WTC11 (cell line): ENCODE measurements around the gene OSTM1. TPM values are rescaled to one million over a fixed set of nuclear protein-coding genes. Genes with fewer than 3 reads are reported as not detected.

Experiments
- ATAC-seq: fragments of 200-7000 bp; cut with Tn5 transposase; 2 replicates; pipeline ENCODE4 v1.10.0; 2021; ENCODE audit warnings: mild to moderate bottlenecking, moderate library complexity
- CTCF ChIA-PET: fragments of 300-600 bp; sonication (Branson Sonifier 250); formaldehyde crosslinking; loops from one replicate; lab custom pipeline; 2021; ENCODE audit warnings: antibody characterized with exemption; lab: Charles Lee
- POLR2A ChIA-PET: fragments of 350-600 bp; sonication (Branson Sonifier 250); formaldehyde crosslinking; loops from one replicate; lab custom pipeline; 2021; ENCODE audit warnings: antibody characterized with exemption; lab: Charles Lee
- DNase-seq: peaks from one replicate; pipeline ENCODE4 v3.0.0; 2021; ENCODE audit warnings: low spot score
- H3K27ac Mint-ChIP-seq: 2 replicates; pipeline ENCODE4 v1.8.0; 2021; ENCODE audit warnings: mixed read lengths
- H3K27me3 Mint-ChIP-seq: 2 replicates; pipeline ENCODE4 v1.8.0; 2021; ENCODE audit warnings: low read depth, mild to moderate bottlenecking, moderate library complexity, mixed read lengths
- H3K36me3 Mint-ChIP-seq: 2 replicates; pipeline ENCODE4 v1.8.0; 2021; ENCODE audit warnings: mixed read lengths
- H3K4me1 Mint-ChIP-seq: 2 replicates; pipeline ENCODE4 v1.8.0; 2022; ENCODE audit warnings: mixed read lengths
- H3K4me3 Mint-ChIP-seq: 2 replicates; pipeline ENCODE4 v1.8.0; 2021; ENCODE audit warnings: mild to moderate bottlenecking, moderate library complexity, mixed read lengths
- H3K9me3 Mint-ChIP-seq: 2 replicates; pipeline ENCODE4 v1.8.0; 2021; ENCODE audit warnings: mixed read lengths
- CBFB ChIP-seq: sonication (generic); formaldehyde crosslinking; IDR thresholded peaks from 2 replicates; pipeline ENCODE4 v1.8.1; 2022; ENCODE audit warnings: mild to moderate bottlenecking, low read depth, missing genetic modification reagents
- CREB1 ChIP-seq: sonication (generic); formaldehyde crosslinking; IDR thresholded peaks from 2 replicates; pipeline ENCODE4 v1.8.0; 2023; ENCODE audit warnings: mild to moderate bottlenecking, missing genetic modification reagents
- ELF4 ChIP-seq: sonication (generic); formaldehyde crosslinking; IDR thresholded peaks from 2 replicates; pipeline ENCODE4 v1.8.1; 2022; ENCODE audit warnings: low read depth, mild to moderate bottlenecking, moderate library complexity, missing genetic modification reagents
- ESRRA ChIP-seq: sonication (generic); formaldehyde crosslinking; IDR thresholded peaks from 2 replicates; pipeline ENCODE4 v1.8.1; 2022; ENCODE audit warnings: mild to moderate bottlenecking, missing genetic modification reagents, borderline replicate concordance
- FOXP1 ChIP-seq: sonication (generic); formaldehyde crosslinking; IDR thresholded peaks from 2 replicates; pipeline ENCODE4 v1.8.0; 2022; ENCODE audit warnings: missing genetic modification reagents, mild to moderate bottlenecking, moderate library complexity, borderline replicate concordance
- GABPB1 ChIP-seq: sonication (generic); formaldehyde crosslinking; IDR thresholded peaks from 2 replicates; pipeline ENCODE4 v1.8.1; 2023; ENCODE audit warnings: mild to moderate bottlenecking, missing genetic modification reagents
- GTF2I ChIP-seq: fragments of 250-450 bp; sonication (Bioruptor Pico); conservative IDR thresholded peaks from 2 replicates; pipeline ENCODE4 v1.4.0; 2021; ENCODE audit warnings: mild to moderate bottlenecking
- KAT7 ChIP-seq: sonication (generic); formaldehyde crosslinking; IDR thresholded peaks from 2 replicates; pipeline ENCODE4 v1.8.1; 2023; ENCODE audit warnings: missing genetic modification reagents, mild to moderate bottlenecking, borderline replicate concordance
- MXD4 ChIP-seq: fragments of 250-450 bp; sonication (Bioruptor Pico); IDR thresholded peaks from 2 replicates; pipeline ENCODE4 v1.8.0; 2021; ENCODE audit warnings: mild to moderate bottlenecking, moderate library complexity, borderline replicate concordance
- NFE2L1 ChIP-seq: sonication (generic); formaldehyde crosslinking; IDR thresholded peaks from 2 replicates; pipeline ENCODE4 v1.8.1; 2023; ENCODE audit warnings: missing genetic modification reagents
- NR1H2 ChIP-seq: sonication (generic); formaldehyde crosslinking; IDR thresholded peaks from 2 replicates; pipeline ENCODE4 v1.9.0; 2021; ENCODE audit warnings: mild to moderate bottlenecking, moderate library complexity, missing genetic modification reagents
- NR2C2 ChIP-seq: sonication (generic); formaldehyde crosslinking; IDR thresholded peaks from 2 replicates; pipeline ENCODE4 v1.8.0; 2022; ENCODE audit warnings: mild to moderate bottlenecking, missing genetic modification reagents
- TP53 ChIP-seq: sonication (generic); formaldehyde crosslinking; IDR thresholded peaks from 2 replicates; pipeline ENCODE4 v1.8.1; 2023; ENCODE audit warnings: mild to moderate bottlenecking, missing genetic modification reagents
- ZNF121 ChIP-seq: sonication (generic); formaldehyde crosslinking; IDR thresholded peaks from 2 replicates; pipeline ENCODE4 v1.8.0; 2023; ENCODE audit warnings: missing genetic modification reagents
- ZNF263 ChIP-seq: sonication (generic); formaldehyde crosslinking; IDR thresholded peaks from 2 replicates; pipeline ENCODE4 v1.8.1; 2022; ENCODE audit warnings: low read depth, mild to moderate bottlenecking, moderate library complexity, missing genetic modification reagents
- ZNF423 ChIP-seq: fragments of 250-450 bp; sonication (Bioruptor Pico); IDR thresholded peaks from 2 replicates; pipeline ENCODE4 v2.1.2; 2022; ENCODE audit warnings: mild to moderate bottlenecking, moderate library complexity
- total RNA-seq: library from RNA; stranded (reverse); gene quantifications from 3 replicates; pipeline ENCODE4 v1.2.3, GENCODE V29; 2021
- TF ChIP-seq, protein P1 (sequence below): sonication (generic); formaldehyde crosslinking; IDR thresholded peaks from 2 replicates; pipeline ENCODE4 v1.8.0; 2022; ENCODE audit warnings: mild to moderate bottlenecking, missing genetic modification reagents
- TF ChIP-seq, protein P2 (sequence below): sonication (generic); formaldehyde crosslinking; IDR thresholded peaks from 2 replicates; pipeline ENCODE4 v1.8.0; 2023; ENCODE audit warnings: missing genetic modification reagents
- TF ChIP-seq, protein P3 (sequence below): sonication (generic); formaldehyde crosslinking; IDR thresholded peaks from 2 replicates; pipeline ENCODE4 v1.8.1; 2022; ENCODE audit warnings: low read depth, mild to moderate bottlenecking, moderate library complexity, missing genetic modification reagents, borderline replicate concordance
- TF ChIP-seq, protein P4 (sequence below): sonication (generic); formaldehyde crosslinking; IDR thresholded peaks from 2 replicates; pipeline ENCODE4 v1.8.1; 2022; ENCODE audit warnings: mild to moderate bottlenecking, moderate library complexity, missing genetic modification reagents
- TF ChIP-seq, protein P5 (sequence below): fragments of 200-600 bp; IDR thresholded peaks from 2 replicates; pipeline ENCODE4 v1.8.0; 2022; ENCODE audit warnings: antibody characterized with exemption

Gene OSTM1
- total RNA-seq, 1 experiment from 2014 or later: 34.1 TPM

DNA sequence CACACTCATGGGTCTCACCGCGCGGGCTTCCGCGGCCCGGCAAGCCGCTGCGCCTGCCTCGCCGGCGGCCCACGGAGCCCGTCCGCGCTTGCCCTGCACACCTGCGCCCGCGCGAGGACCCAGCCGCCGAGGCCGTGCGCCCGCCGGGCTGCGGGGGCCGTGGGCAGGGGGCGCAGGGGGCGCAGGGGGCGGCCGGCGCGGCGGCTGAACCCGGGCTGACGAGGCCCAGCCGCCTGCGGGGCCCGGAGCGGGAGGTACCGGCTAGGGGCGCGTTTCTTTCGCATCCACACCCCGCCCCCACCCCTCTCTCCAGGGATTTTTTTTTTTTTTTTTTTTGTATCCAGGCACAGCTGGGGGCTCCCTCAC lies 43.8 kb upstream of the OSTM1 start (continued):
- TF ChIP-seq FOXP1 (CRISPR knock-in tag): no peak
- TF ChIP-seq, protein P1, sequence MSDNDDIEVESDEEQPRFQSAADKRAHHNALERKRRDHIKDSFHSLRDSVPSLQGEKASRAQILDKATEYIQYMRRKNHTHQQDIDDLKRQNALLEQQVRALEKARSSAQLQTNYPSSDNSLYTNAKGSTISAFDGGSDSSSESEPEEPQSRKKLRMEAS (CRISPR knock-in tag): no peak
- no peak for TF ChIP-seq ZNF121 (CRISPR knock-in tag)
- no peak for TF ChIP-seq ZNF423 (CRISPR knock-in tag)
- TF ChIP-seq, protein P2, sequence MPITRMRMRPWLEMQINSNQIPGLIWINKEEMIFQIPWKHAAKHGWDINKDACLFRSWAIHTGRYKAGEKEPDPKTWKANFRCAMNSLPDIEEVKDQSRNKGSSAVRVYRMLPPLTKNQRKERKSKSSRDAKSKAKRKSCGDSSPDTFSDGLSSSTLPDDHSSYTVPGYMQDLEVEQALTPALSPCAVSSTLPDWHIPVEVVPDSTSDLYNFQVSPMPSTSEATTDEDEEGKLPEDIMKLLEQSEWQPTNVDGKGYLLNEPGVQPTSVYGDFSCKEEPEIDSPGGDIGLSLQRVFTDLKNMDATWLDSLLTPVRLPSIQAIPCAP: no peak
- TF ChIP-seq, protein P3, sequence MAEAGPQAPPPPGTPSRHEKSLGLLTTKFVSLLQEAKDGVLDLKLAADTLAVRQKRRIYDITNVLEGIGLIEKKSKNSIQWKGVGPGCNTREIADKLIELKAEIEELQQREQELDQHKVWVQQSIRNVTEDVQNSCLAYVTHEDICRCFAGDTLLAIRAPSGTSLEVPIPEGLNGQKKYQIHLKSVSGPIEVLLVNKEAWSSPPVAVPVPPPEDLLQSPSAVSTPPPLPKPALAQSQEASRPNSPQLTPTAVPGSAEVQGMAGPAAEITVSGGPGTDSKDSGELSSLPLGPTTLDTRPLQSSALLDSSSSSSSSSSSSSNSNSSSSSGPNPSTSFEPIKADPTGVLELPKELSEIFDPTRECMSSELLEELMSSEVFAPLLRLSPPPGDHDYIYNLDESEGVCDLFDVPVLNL (CRISPR knock-in tag): no peak
- TF ChIP-seq GABPB1: no peak
- no peak for TF ChIP-seq ELF4 (CRISPR knock-in tag)
- TF ChIP-seq, all 79 proteins: peak for 0

DNA sequence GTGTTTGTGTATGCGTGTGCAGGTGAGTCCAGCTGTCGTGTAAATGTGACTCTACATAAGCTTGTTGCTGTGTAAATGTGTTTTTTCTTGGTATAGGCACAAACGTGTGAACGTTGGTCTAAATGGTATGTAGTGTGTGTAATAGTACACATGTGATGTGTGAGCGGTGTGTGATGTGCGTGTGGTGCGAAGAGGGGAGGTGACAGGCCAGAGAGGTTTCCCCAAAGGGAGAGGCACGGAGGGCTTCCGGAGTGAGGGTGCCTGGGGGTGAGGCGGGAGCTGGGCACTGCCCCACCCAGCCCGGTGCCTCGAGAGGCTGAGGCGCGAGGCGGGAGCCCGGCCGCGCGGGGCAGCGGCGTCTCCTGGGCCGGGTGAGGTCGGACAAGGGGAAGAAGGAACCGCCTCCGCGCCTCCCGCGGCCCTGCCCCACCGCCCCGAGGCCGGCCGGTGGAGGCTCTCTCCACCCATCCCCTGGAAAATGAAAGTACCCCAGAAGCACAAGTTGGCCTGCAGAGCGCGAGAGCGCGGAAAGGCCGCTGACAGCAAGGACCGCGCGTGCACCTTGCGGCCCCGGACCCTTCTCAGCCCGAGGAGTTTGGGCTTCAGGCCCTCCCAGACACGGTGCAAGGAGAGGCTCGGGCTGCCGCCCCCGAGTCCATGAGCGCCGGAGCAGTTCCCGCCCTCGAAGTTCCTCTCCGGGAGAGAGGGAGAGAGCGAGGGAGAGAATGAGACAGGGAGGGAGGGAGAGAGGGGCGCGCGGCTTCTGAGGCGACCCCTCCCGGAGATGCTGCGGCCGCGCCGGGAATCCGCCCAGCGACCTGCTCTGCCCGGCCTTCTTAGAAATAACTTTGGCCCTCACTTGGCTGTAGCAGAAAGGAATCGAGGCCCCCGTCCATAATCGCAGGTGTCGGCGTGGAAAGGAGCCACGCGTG lies 43.2 kb upstream of the OSTM1 start:
- peaks cover 57% of the 10 kb centered on the region for H3K4me1 Mint-ChIP-seq
- no peaks in the 10 kb centered on the region for H3K36me3 Mint-ChIP-seq
- H3K9me3 Mint-ChIP-seq: no peaks in the 10 kb centered on the region
- ChIA-PET CTCF (interaction anchor here (1.2 to 1.8 kb wide), 2 partner anchors 51 to 58 kb away, joined by 3 to 6 read pairs; no protein-coding TSS in a partner anchor), POLR2A (no interaction called here)
- TF ChIP-seq, protein P4, sequence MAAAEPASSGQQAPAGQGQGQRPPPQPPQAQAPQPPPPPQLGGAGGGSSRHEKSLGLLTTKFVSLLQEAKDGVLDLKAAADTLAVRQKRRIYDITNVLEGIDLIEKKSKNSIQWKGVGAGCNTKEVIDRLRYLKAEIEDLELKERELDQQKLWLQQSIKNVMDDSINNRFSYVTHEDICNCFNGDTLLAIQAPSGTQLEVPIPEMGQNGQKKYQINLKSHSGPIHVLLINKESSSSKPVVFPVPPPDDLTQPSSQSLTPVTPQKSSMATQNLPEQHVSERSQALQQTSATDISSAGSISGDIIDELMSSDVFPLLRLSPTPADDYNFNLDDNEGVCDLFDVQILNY (CRISPR knock-in tag): 0 out of 2 replicates have a peak, but pooled peaks have one; percentile 39
- TF ChIP-seq CBFB (CRISPR knock-in tag) (no peak), NFE2L1 (CRISPR knock-in tag) (no peak)
- peak; percentile 33 for ATAC-seq
- peak; percentile 70 for DNase-seq
- peaks cover 98% of the 10 kb centered on the region for H3K27me3 Mint-ChIP-seq
- H3K27ac Mint-ChIP-seq: no peak overlapping the region
- peak overlapping the region; percentile 66 for H3K4me3 Mint-ChIP-seq

DNA sequence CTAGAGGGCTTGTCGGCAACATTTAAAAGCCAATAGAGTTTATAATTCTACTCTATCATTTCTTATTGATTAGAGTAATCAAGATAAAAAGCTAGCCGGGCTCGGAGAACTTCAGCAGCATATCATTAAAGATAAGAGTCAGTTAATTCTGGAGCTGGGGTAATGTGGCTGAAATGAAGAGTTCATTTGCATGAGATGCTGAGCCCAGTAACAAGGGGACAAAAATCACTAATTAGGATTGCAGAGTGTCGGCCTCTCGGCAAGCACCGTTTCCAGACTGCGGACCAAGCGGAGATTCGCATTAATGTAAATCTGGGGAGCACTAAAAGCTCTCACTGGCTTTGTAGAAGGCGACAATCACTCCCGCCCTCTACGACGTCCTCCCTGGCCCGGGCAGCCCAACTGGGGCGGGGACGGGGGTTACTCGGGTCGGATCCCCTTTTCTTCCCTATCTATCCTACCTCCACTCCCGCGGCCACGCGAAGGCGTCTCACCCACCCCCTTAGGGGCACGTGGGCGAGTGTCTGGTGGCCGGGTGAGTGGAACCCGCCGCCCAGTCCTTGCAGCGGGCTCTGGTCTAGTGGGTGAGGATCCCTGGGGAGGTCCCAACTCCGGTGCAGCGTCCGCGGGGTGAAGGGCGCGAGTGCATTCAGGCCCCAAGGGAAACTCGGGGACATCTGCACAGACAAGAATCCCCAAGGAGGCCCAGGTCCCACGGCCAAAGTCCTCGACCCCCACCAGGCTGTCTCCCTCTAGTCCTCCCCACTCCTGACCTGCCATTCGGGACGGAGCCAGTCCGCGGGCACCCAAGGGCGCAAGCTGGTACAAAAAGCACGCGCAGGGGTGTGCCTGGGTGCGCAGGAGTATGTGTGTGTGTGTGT lies 42.2 kb upstream of the OSTM1 start:
- Mint-ChIP-seq H3K4me3 (peak overlapping the region; percentile 66), H3K9me3 (no peaks in the 10 kb centered on the region), H3K4me1 (peaks cover 57% of the 10 kb centered on the region), H3K36me3 (no peaks in the 10 kb centered on the region), H3K27ac (no peak overlapping the region), H3K27me3 (peaks cover 98% of the 10 kb centered on the region)
- CTCF ChIA-PET: interaction anchor here (1.1 to 1.8 kb wide), 3 partner anchors 52 to 59 kb away, joined by 3 to 6 read pairs (median 3); no protein-coding TSS in a partner anchor
- ATAC-seq: no peak
- no peak for DNase-seq
- TF ChIP-seq GTF2I (CRISPR knock-in tag): no peak
- TF ChIP-seq CREB1: no peak
- peak; percentile 65; the same call in 1 of the 2 replicates for TF ChIP-seq ZNF263
- TF ChIP-seq TP53 (CRISPR knock-in tag): no peak
- POLR2A ChIA-PET: no interaction called here

DNA sequence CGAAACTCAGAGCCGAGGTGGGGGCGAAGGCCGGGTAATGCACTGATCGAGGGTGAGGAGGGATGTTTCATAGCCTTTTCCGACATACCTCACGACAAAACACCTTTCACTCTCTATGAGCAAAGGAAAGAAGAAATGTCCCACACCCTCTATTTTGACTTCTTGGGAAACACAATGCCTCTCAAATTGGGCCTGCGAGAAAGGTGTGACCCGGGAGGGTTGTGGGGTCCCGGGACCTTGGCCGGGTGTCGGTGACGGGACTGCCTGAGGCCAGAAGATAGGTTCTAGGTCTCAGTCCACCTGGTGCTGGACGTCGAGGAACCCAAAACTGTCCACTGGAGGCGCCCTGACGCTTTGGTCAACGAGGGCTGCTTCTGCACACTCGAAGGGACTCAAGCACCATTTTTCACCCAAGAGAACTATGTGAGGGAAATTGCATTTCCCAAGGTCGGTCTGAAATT lies 41.1 kb upstream of the OSTM1 start:
- Mint-ChIP-seq H3K4me1 (peaks cover 54% of the 10 kb centered on the region), H3K36me3 (no peaks in the 10 kb centered on the region), H3K27me3 (peaks cover 98% of the 10 kb centered on the region), H3K4me3 (peak overlapping the region; percentile 63), H3K27ac (no peak overlapping the region), H3K9me3 (no peaks in the 10 kb centered on the region)
- DNase-seq: peak; percentile 66
- no peak for ATAC-seq
- POLR2A ChIA-PET: no interaction called here
- CTCF ChIA-PET: interaction anchor here (0.6 to 3.6 kb wide), 9 partner anchors 8 to 409 kb away, joined by 3 to 42 read pairs (median 5); partner anchors contain the start of gene NR2E1
- TF ChIP-seq NR1H2 (CRISPR knock-in tag) (no peak), MXD4 (CRISPR knock-in tag) (no peak), NFE2L1 (CRISPR knock-in tag) (no peak), ESRRA (CRISPR knock-in tag) (no peak), NR2C2 (CRISPR knock-in tag) (no peak), KAT7 (CRISPR knock-in tag) (no peak)
- TF ChIP-seq, protein P1 (CRISPR knock-in tag): no peak
- TF ChIP-seq, protein P5, sequence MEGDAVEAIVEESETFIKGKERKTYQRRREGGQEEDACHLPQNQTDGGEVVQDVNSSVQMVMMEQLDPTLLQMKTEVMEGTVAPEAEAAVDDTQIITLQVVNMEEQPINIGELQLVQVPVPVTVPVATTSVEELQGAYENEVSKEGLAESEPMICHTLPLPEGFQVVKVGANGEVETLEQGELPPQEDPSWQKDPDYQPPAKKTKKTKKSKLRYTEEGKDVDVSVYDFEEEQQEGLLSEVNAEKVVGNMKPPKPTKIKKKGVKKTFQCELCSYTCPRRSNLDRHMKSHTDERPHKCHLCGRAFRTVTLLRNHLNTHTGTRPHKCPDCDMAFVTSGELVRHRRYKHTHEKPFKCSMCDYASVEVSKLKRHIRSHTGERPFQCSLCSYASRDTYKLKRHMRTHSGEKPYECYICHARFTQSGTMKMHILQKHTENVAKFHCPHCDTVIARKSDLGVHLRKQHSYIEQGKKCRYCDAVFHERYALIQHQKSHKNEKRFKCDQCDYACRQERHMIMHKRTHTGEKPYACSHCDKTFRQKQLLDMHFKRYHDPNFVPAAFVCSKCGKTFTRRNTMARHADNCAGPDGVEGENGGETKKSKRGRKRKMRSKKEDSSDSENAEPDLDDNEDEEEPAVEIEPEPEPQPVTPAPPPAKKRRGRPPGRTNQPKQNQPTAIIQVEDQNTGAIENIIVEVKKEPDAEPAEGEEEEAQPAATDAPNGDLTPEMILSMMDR: no peak
